ENCODE data around the gene PIGC.

- TF ChIP-seq, protein P1, sequence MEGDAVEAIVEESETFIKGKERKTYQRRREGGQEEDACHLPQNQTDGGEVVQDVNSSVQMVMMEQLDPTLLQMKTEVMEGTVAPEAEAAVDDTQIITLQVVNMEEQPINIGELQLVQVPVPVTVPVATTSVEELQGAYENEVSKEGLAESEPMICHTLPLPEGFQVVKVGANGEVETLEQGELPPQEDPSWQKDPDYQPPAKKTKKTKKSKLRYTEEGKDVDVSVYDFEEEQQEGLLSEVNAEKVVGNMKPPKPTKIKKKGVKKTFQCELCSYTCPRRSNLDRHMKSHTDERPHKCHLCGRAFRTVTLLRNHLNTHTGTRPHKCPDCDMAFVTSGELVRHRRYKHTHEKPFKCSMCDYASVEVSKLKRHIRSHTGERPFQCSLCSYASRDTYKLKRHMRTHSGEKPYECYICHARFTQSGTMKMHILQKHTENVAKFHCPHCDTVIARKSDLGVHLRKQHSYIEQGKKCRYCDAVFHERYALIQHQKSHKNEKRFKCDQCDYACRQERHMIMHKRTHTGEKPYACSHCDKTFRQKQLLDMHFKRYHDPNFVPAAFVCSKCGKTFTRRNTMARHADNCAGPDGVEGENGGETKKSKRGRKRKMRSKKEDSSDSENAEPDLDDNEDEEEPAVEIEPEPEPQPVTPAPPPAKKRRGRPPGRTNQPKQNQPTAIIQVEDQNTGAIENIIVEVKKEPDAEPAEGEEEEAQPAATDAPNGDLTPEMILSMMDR (IDR thresholded peaks at IDR 0.05): no peak
- TF ChIP-seq POLR2AphosphoS5 (IDR thresholded peaks at IDR 0.05): no peak
Measured at GRCh38 chr1:172486805-172487454, 43.1 kb upstream of the PIGC start.

All from gastroesophageal sphincter (tissue), 3 donors.